Body of pancreas (tissue), 4 donors: ENCODE measurements around the gene MAST4.

Experiments
- CTCF ChIP-seq, 7 experiments: fragments of 450-650 bp in 4 of 7; fragments of 200-600 bp in 3 of 7; sonication (generic) in 3 of 7; IDR thresholded peaks; one replicate each; pipeline ENCODE4 v1.5.1; 2016 to 2019; ENCODE audit warnings: antibody characterized with exemption in 7 of 7
- POLR2A ChIP-seq, 3 donors: fragments of 450-650 bp; IDR thresholded peaks; one replicate each; pipeline ENCODE4 v1.6.1; 2016; ENCODE audit warnings: antibody characterized with exemption in 3 of 3, mild to moderate bottlenecking in 2 of 3

GRCh38 chr5:67176936-67177335 is 580.7 kb downstream of the MAST4 start:
- TF ChIP-seq CTCF (IDR thresholded peaks at IDR 0.05) (no peak), POLR2A (IDR thresholded peaks at IDR 0.05) (no peak)
